ENCODE data around the gene MAPK8. TPM values are rescaled to one million over a fixed set of nuclear protein-coding genes. Genes with fewer than 3 reads are reported as not detected.

MAPK8 gene
- polyA plus RNA-seq, 3 donors, result 18.4 to 21.1 (median 18.5) TPM

GRCh38 chr10:48473704-48474103 is 167.2 kb downstream of the MAPK8 start:
- Histone ChIP-seq H3K27me3 (ENCODE audit: control insufficient read depth in 2 of 2, insufficient read depth in 2 of 2, low read length in 2 of 2) (no peaks in the 10 kb centered on the region), H4K20me1 (ENCODE audit: insufficient read depth, low read length) (no peaks in the 10 kb centered on the region), H3K36me3 (replicated peaks in 1 of 2; ENCODE audit: control insufficient read depth in 1 of 2, insufficient read depth in 2 of 2, low read length in 2 of 2) (no peaks in the 10 kb centered on the region), H2AFZ (ENCODE audit: insufficient read depth, low read depth, low read length, poor library complexity, severe bottlenecking) (no peak overlapping the region), H3K4me3 (replicated peaks in 1 of 3; ENCODE audit: low read depth in 2 of 3, low read length in 3 of 3) (no peak overlapping the region), H3K9ac (ENCODE audit: insufficient read depth, low read length, poor library complexity, severe bottlenecking) (no peak overlapping the region), H3K79me2 (ENCODE audit: insufficient read depth, low read length) (no peaks in the 10 kb centered on the region), H3K27ac (ENCODE audit: low read depth in 1 of 2, low read length in 2 of 2) (no peak overlapping the region), H3K4me1 (ENCODE audit: control insufficient read depth in 1 of 2, insufficient read depth in 2 of 2, low read length in 2 of 2) (no peaks in the 10 kb centered on the region), H3K9me3 (replicated peaks in 1 of 2; ENCODE audit: control insufficient read depth in 1 of 2, insufficient read depth in 1 of 2, low read length in 2 of 2) (no peaks in the 10 kb centered on the region), H3K4me2 (replicated peaks; ENCODE audit: extremely low read depth, low read length, poor library complexity, severe bottlenecking) (no peak overlapping the region)
- Mint-ChIP-seq H3K27ac (no peak overlapping the region), H3K4me3 (no peak overlapping the region), H3K27me3 (ENCODE audit: low read depth in 3 of 3) (peaks cover 0 to 9% (median 9%) of the 10 kb centered on the region in 3 donors), H3K9me3 (no peaks in the 10 kb centered on the region), H3K4me1 (peaks cover 9% of the 10 kb centered on the region), H3K36me3 (no peaks in the 10 kb centered on the region)
- no peak for DNase-seq
- TF ChIP-seq CTCF (IDR thresholded peaks at IDR 0.05), result no peak
- intact Hi-C loops (cut with micrococcal nuclease), result no loop called here
- 86% methylated on average over 2 of the region's 5 CpGs for WGBS (ENCODE audit: insufficient coverage)

GRCh38 chr10:48474765-48475365 is 168.4 kb downstream of the MAPK8 start:
- Histone ChIP-seq H3K4me3 (replicated peaks in 1 of 3; ENCODE audit: low read depth in 2 of 3, low read length in 3 of 3) (no peak overlapping the region), H3K27ac (ENCODE audit: low read depth in 1 of 2, low read length in 2 of 2) (no peak overlapping the region), H3K27me3 (ENCODE audit: control insufficient read depth in 2 of 2, insufficient read depth in 2 of 2, low read length in 2 of 2) (no peaks in the 10 kb centered on the region), H3K9ac (ENCODE audit: insufficient read depth, low read length, poor library complexity, severe bottlenecking) (no peak overlapping the region), H2AFZ (ENCODE audit: insufficient read depth, low read depth, low read length, poor library complexity, severe bottlenecking) (no peak overlapping the region), H3K4me2 (replicated peaks; ENCODE audit: extremely low read depth, low read length, poor library complexity, severe bottlenecking) (no peak overlapping the region), H3K9me3 (replicated peaks in 1 of 2; ENCODE audit: control insufficient read depth in 1 of 2, insufficient read depth in 1 of 2, low read length in 2 of 2) (no peaks in the 10 kb centered on the region), H3K4me1 (ENCODE audit: control insufficient read depth in 1 of 2, insufficient read depth in 2 of 2, low read length in 2 of 2) (no peaks in the 10 kb centered on the region), H3K36me3 (replicated peaks in 1 of 2; ENCODE audit: control insufficient read depth in 1 of 2, insufficient read depth in 2 of 2, low read length in 2 of 2) (no peaks in the 10 kb centered on the region), H3K79me2 (ENCODE audit: insufficient read depth, low read length) (no peaks in the 10 kb centered on the region), H4K20me1 (ENCODE audit: insufficient read depth, low read length) (no peaks in the 10 kb centered on the region)
- Mint-ChIP-seq H3K4me3 (no peak overlapping the region), H3K27me3 (ENCODE audit: low read depth in 3 of 3) (peaks cover 0 to 9% (median 9%) of the 10 kb centered on the region in 3 donors), H3K9me3 (no peaks in the 10 kb centered on the region), H3K27ac (no peak overlapping the region), H3K36me3 (no peaks in the 10 kb centered on the region), H3K4me1 (peaks cover 14% of the 10 kb centered on the region)
- WGBS (ENCODE audit: insufficient coverage), result 50% methylated on average over 1 of the region's 3 CpGs
- DNase-seq, result no peak
- no peak for TF ChIP-seq CTCF (IDR thresholded peaks at IDR 0.05)
- intact Hi-C loops (cut with micrococcal nuclease), result no loop called here
